Mononuclear cell (primary cell): ENCODE results near the gene SDR39U1. TPM values are rescaled to one million over a fixed set of nuclear protein-coding genes. Genes with fewer than 3 reads are reported as not detected.

Source experiments
- H3K27me3 ChIP-seq: 2 replicates; pipeline ENCODE4 v1.6.0; 2011; ENCODE audit warnings: low read length, control low read depth; ENCODE audit not compliant: insufficient read depth
- H3K4me1 ChIP-seq: 2 replicates; pipeline ENCODE4 v1.5.1; 2011; ENCODE audit warnings: mild to moderate bottlenecking, low read length, control low read depth; ENCODE audit not compliant: insufficient read depth
- H3K4me3 ChIP-seq: 2 replicates; pipeline ENCODE4 v1.5.1; 2011; ENCODE audit warnings: mild to moderate bottlenecking, low read length, moderate library complexity
- H3K9me3 ChIP-seq: 2 replicates; pipeline ENCODE4 v1.5.1; 2011; ENCODE audit warnings: low read depth, mild to moderate bottlenecking, control low read depth, low read length
- total RNA-seq: library from RNA; depleted of rRNA; stranded (reverse); fragments of >200 nt; gene quantifications from one replicate; pipeline ENCODE4 v1.2.3, GENCODE V29; 2012

SDR39U1 gene
- total RNA-seq, 1 donor: 21.6 TPM

DNA sequence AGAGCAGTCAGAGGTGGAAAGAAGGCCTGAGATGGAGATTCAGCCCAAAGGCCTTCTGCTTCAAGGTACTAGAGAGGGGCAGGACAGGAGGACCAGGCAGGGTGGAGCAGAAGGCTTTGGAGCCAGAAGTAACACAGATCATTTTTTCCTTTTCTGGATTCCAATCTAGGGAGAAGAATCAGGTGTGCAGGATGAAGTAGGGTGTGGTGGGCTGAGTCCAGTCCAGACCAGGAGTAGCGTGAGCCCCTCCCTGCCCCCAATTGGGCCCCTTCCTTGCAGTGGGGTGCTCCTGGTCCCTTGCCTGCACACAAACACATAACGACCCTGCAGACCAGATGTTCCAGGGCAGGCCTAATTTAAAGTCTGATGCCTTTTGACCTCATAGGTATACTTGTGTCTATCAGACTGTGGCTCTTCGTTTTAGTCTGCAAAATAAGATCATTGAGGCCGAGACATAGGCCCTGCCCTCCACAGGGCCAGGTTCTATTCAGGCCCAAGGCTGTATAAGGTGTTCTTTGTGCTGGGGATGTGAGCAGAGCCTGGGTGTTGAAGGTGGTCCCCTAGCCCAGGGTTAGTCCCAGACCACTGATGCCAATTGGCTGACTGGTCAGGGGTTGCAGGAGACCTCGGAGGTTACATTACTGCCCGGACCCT lies 44.8 kb downstream of the SDR39U1 start:
- Histone ChIP-seq H3K9me3 (no peaks in the 10 kb centered on the region), H3K4me3 (no peak overlapping the region), H3K4me1 (peaks cover 17% of the 10 kb centered on the region), H3K27me3 (no peaks in the 10 kb centered on the region)

DNA sequence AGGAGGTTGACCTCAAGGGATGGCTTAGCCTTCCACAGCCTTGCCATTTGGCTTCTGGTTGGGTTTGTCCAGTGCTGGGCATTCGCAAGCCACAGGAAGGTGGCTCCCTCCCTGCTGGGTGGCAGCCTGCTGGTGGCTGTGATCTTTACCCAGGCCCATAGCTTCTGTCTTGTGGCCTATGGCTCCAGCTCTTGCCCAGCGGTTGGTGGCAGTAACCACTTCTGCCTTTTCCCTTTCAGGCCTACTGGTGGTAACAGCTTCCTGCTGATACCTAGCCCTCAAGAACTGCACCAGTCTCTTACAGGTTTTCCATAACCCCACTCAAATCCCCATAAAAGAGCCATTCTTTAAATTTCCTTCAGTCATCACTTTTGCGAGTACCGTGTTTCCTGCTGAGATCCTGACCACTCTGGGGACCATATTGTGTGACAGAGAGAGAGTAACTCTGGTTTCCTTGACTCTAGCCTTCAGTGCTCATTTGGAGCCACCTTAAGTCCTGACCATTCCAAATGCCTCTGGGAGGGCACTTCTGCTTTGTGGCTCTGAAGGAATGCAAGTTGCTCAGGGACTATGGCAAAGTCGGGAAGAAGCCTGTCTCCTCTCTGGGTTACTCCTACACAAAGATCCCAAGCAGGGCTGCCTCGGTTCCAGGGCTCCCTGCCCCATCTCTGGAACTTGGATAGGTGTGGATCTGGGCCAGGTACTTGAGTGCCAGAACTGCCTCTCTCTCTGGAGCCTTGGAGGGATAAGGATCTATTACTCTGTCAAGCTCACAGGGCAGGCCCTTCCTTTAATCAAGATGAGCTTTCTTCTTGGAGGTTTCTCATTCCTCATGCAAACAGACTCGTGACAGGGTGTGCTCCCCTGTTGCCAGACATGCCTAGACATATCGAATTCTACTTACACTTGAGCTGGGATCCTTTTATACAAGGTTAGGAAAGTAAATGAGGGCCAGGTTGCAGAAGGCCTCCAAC lies 46.7 kb downstream of the SDR39U1 start:
- H3K4me1 ChIP-seq: peaks cover 22% of the 10 kb centered on the region
- no peak overlapping the region for H3K4me3 ChIP-seq
- H3K9me3 ChIP-seq: no peaks in the 10 kb centered on the region
- H3K27me3 ChIP-seq: no peaks in the 10 kb centered on the region

DNA sequence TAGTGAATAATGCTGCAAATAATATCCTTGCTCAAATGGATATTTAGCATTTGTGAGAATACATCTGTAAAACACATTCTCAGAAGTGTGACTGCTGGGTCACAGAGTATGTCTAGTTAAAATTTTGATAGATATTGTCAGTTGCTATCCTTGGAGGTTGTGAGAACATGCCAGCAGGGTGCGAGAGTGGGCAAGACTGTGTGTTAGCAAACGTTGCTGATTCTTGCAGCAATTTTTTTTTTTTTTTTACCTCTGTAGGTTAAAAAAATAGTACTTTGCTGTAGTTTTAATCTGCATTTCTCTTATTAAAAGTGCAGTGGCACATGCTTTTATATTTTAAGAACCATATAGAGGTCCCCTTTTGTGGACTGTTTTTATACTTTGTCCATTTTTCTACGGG lies 48.3 kb downstream of the SDR39U1 start:
- no peak overlapping the region for H3K4me3 ChIP-seq
- H3K27me3 ChIP-seq: no peaks in the 10 kb centered on the region
- H3K4me1 ChIP-seq: peaks cover 15% of the 10 kb centered on the region
- H3K9me3 ChIP-seq: no peaks in the 10 kb centered on the region

DNA sequence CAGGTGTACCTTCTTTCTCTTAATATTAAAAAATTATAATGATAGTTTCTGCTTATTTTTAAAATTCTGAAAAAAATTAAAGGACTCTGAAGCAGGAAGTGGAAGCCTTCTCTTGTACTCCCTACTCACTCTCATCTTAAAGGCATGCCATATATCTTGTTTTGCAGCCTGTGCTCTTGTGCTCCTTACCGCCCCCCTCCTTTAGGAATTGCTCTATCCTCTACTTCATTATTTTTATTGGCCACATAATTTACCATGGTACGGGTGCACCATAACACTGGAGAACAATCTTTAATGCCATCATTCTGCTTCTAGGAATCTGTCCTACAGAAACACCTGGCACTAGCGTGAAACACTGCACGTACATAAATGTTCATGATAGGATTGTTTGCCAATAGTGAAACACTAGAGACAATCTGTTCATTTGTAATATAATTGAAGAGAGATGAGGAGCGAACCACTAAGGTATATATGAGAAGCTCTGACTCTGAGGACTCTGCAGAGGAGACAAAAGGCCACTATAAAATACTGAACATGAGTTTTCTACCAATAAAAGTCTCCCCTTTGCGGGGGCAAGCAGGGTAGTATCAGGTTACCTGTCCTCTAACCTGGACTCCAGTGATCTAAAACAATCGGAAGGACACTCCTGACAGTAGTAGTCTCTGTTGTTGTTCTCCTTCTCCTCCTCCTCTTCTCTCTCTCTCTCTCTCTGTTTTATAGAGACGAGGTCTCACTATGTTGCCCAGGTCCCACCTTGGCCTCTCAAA lies 50.1 kb downstream of the SDR39U1 start:
- H3K9me3 ChIP-seq: no peaks in the 10 kb centered on the region
- H3K4me3 ChIP-seq: no peak overlapping the region
- peaks cover 13% of the 10 kb centered on the region for H3K4me1 ChIP-seq
- no peaks in the 10 kb centered on the region for H3K27me3 ChIP-seq

- no peaks in the 10 kb centered on the region for H3K9me3 ChIP-seq
- no peak overlapping the region for H3K4me3 ChIP-seq
These were observed 51.7 kb downstream of the SDR39U1 start for GRCh38 chr14:24390701-24391468.

More at GRCh38 chr14:24390701-24391468, 51.7 kb downstream of the SDR39U1 start:
- H3K27me3 ChIP-seq: no peaks in the 10 kb centered on the region
- H3K4me1 ChIP-seq: peaks cover 10% of the 10 kb centered on the region

Other genes with a start within 250 kb of the SDR39U1 start
- gene TM9SF1, start 247.3 kb downstream of the SDR39U1 start, total RNA-seq: 13.6 TPM
- gene TSSK4, start 237.1 kb downstream of the SDR39U1 start, total RNA-seq: 0.31 TPM
- gene CHMP4A, start 229.3 kb downstream of the SDR39U1 start, total RNA-seq: 90.8 TPM
- 4.5 TPM for gene MDP1, start 226.7 kb downstream of the SDR39U1 start, total RNA-seq
- gene NEDD8, start 210.4 kb downstream of the SDR39U1 start, total RNA-seq: 51.2 TPM
- 31.1 TPM for gene GMPR2, start 209.8 kb downstream of the SDR39U1 start, total RNA-seq
- gene TINF2, start 200.2 kb downstream of the SDR39U1 start, total RNA-seq: 70.7 TPM
- 4.2 TPM for gene TGM1, start 179.6 kb downstream of the SDR39U1 start, total RNA-seq
- gene RABGGTA, start 171.2 kb downstream of the SDR39U1 start, total RNA-seq: 25.1 TPM
- gene DHRS1, start 143.0 kb downstream of the SDR39U1 start, total RNA-seq: 10.4 TPM
- 11.2 TPM for gene NOP9, start 142.9 kb downstream of the SDR39U1 start, total RNA-seq
- gene CIDEB, start 134.8 kb downstream of the SDR39U1 start, total RNA-seq: 14.4 TPM
- 12.6 TPM for gene LTB4R2, start 132.6 kb downstream of the SDR39U1 start, total RNA-seq
- gene LTB4R, start 131.3 kb downstream of the SDR39U1 start, total RNA-seq: 12.5 TPM
- 2.3 TPM for gene ADCY4, start 107.7 kb downstream of the SDR39U1 start, total RNA-seq
- 9.9 TPM for gene RIPK3, start 102.8 kb downstream of the SDR39U1 start, total RNA-seq
- 0.10 TPM for gene NFATC4, start 74.6 kb downstream of the SDR39U1 start, total RNA-seq
- under 0.01 TPM for gene NYNRIN, start 43.8 kb downstream of the SDR39U1 start, total RNA-seq
- gene CBLN3, start 13.1 kb downstream of the SDR39U1 start, total RNA-seq: 0.84 TPM
- 148 TPM for gene KHNYN, start 12.8 kb downstream of the SDR39U1 start, total RNA-seq
- not detected for gene CMA1, start 65.5 kb upstream of the SDR39U1 start, total RNA-seq
- gene CTSG, start 133.5 kb upstream of the SDR39U1 start, total RNA-seq: not detected
- 56.1 TPM for gene GZMH, start 166.9 kb upstream of the SDR39U1 start, total RNA-seq
- gene GZMB, start 191.4 kb upstream of the SDR39U1 start, total RNA-seq: 54.7 TPM